ENCODE data around the gene TEX26. TPM values are rescaled to one million over a fixed set of nuclear protein-coding genes. Genes with fewer than 3 reads are reported as not detected.

Gene TEX26
- total and polyA plus RNA-seq, 2 of the 4 experiments (the other 2 are of a cell fraction): not detected

- Histone ChIP-seq H2AFZ (replicated peaks; ENCODE audit: low read length, poor library complexity) (no peak overlapping the region), H3K18ac (ENCODE audit: low read depth, low read length) (no peak overlapping the region), H4K8ac (ENCODE audit: low read depth in 2 of 2, low read length in 2 of 2) (no peak overlapping the region), H2BK15ac (ENCODE audit: low read depth, low read length) (no peak overlapping the region), H3K23ac (ENCODE audit: low read depth, low read length) (no peak overlapping the region), H3K4ac (ENCODE audit: low read depth, low read length) (no peak overlapping the region), H2BK5ac (ENCODE audit: low read depth, low read length, poor library complexity, severe bottlenecking) (no peak overlapping the region), H3K27ac (ENCODE audit: insufficient read depth, low read length) (no peak overlapping the region), H2AK5ac (ENCODE audit: low read depth, low read length) (no peak overlapping the region), H3K9ac (ENCODE audit: low read depth, low read length) (no peak overlapping the region), H3K27me3 (ENCODE audit: control insufficient read depth, insufficient read depth, low read length) (no peaks in the 10 kb centered on the region), H3K9me3 (ENCODE audit: control insufficient read depth, insufficient read depth, low read length) (peaks cover 2% of the 10 kb centered on the region; the same call in 1 of the 2 replicates), H2AK9ac (replicated peaks; ENCODE audit: low read depth, low read length, poor library complexity) (no peak overlapping the region), H4K20me1 (ENCODE audit: insufficient read depth, low read length) (no peaks in the 10 kb centered on the region), H3K56ac (ENCODE audit: extremely low read depth, insufficient read depth, low read length) (no peak overlapping the region), H2BK120ac (ENCODE audit: low read depth, low read length) (no peak overlapping the region), H3K36me3 (ENCODE audit: control insufficient read depth, insufficient read depth, low read length) (no peaks in the 10 kb centered on the region), H4K5ac (ENCODE audit: low read depth, low read length) (no peak overlapping the region), H3K79me1 (ENCODE audit: low read depth in 1 of 2, low read length in 2 of 2) (no peaks in the 10 kb centered on the region), H3K14ac (replicated peaks; ENCODE audit: low read depth, low read length) (no peak overlapping the region), H3K4me3 (ENCODE audit: insufficient read depth, low read depth, low read length) (no peak overlapping the region), H2BK20ac (ENCODE audit: low read depth, low read length) (no peak overlapping the region), H4K91ac (ENCODE audit: insufficient read depth, low read depth, low read length) (no peak overlapping the region), H3K9me1 (ENCODE audit: insufficient read depth, low read length) (no peaks in the 10 kb centered on the region), H3K4me2 (ENCODE audit: low read depth, low read length) (no peak overlapping the region), H3K4me1 (ENCODE audit: control insufficient read depth, insufficient read depth, low read length) (no peaks in the 10 kb centered on the region; the same call in 1 of the 2 replicates)
- DNase-seq (no peak), ATAC-seq (ENCODE audit: low read depth) (no peak)
- TF ChIP-seq BHLHE40 (IDR thresholded peaks at IDR 0.05; ENCODE audit: low read depth, low read length) (no peak), FOS (IDR thresholded peaks at IDR 0.05; ENCODE audit: low read depth, low read length) (no peak), RAD21 (IDR thresholded peaks at IDR 0.05; ENCODE audit: low read length) (no peak), USF2 (IDR thresholded peaks at IDR 0.05; ENCODE audit: low read depth, low read length) (no peak), NFE2L2 (IDR thresholded peaks at IDR 0.05; ENCODE audit: low read depth, low read length) (no peak), MXI1 (IDR thresholded peaks at IDR 0.05; ENCODE audit: borderline replicate concordance, low read depth, low read length) (no peak), ELK1 (IDR thresholded peaks at IDR 0.05; ENCODE audit: borderline replicate concordance, low read depth, low read length) (no peak)
- CTCF ChIA-PET: interaction anchor here (0.6 kb wide), 1 partner anchor 15 kb away, joined by 4 read pairs; no protein-coding TSS in a partner anchor
- POLR2A ChIA-PET (ENCODE audit: unreplicated experiment): no interaction called here
- no TSS peak for BruUV-seq (replicated peaks)
- in situ Hi-C loops (cut with MboI; ENCODE audit: low sequenced_read_pairs): loop anchor here (10.0 kb wide), 1 partner anchor 212 kb away; no protein-coding TSS in a partner anchor
- no CpG with 5 or more reads among the region's 8 CpGs for WGBS, 2 experiments (ENCODE audit: extremely low coverage in 2 of 2, insufficient read length in 1 of 2)
- intact Hi-C loops (cut with micrococcal nuclease): loop anchor here (10.0 kb wide), 2 partner anchors 212 to 342 kb away; no protein-coding TSS in a partner anchor
- dilution Hi-C loops (cut with HindIII; ENCODE audit: low sequenced_read_pairs, unreplicated experiment): no loop called here
These were observed 84.2 kb downstream of the TEX26 start for GRCh38 chr13:31016342-31017325.

Measured in IMR-90 (cell line).